Measurements from ENCODE around the gene LRRTM4.

- no peak for TF ChIP-seq CTCF (IDR thresholded peaks at IDR 0.05; ENCODE audit: low read length)
- no peak for TF ChIP-seq EZH2 (IDR thresholded peaks at IDR 0.05; ENCODE audit: borderline replicate concordance, low read length)
Observed at GRCh38 chr2:76985387-76986136, 536.6 kb downstream of the LRRTM4 start.

Data from OCI-LY1 (cell line).